Measurements from ENCODE around the gene PPIC. TPM values are rescaled to one million over a fixed set of nuclear protein-coding genes. Genes with fewer than 3 reads are reported as not detected.

PPIC gene
- total RNA-seq (2022; extraction: Qiagen RNA extraction; ENCODE audit: low read depth), result 13.8 to 17.8 TPM (median 15.9 TPM) in 5 replicates

DNA sequence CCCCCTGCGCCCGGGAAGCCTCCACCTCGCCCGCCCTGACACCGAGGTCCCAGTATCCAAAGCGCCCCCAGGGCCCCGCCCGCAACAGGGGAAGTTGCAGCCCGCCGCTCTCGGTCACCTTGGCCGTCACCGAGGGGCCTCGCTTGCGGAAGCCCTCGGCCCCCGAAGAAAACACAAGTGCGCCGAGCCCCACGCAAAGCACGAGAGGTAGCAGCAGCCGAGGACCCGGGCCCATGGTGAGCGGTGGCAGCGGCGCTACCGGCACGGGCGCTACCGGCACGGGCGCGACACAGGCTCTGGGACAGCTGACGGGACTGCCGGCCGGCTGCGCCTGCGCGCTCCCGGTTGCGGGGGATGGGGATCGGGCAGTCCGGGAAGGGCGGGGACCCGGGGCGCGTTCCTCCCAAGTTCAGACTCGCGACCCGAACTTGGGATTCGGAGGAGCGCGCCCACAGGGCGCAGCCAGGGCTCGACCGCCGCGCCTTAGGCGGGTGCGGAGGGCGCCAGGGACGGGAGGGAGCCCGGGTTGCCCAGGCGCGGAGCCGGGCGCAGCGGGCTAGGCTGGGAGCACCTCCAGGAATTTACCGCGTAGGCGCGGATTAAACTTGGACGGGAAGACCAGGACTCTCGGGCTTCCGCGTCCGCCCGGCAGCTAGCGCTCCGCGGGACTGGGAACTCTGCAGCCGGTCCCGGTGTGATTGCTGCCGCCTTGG is at the start of gene PPIC:
Gene PPIC, minus strand, starts transcription at position 335 of the 713 bp plus-strand sequence. Its CDS starts 100 bp downstream, at position 235.

Other genes starting within 250 kb of the PPIC start
- gene SNX24, start 191.1 kb downstream of the PPIC start, total RNA-seq (2022; extraction: Qiagen RNA extraction; ENCODE audit: low read depth), result 17.3 to 22.7 TPM (median 21.2 TPM) in 5 replicates
- 0.07 to 0.23 TPM (median 0.14 TPM) in 5 replicates for gene PRDM6, start 52.5 kb upstream of the PPIC start, total RNA-seq (2022; extraction: Qiagen RNA extraction; ENCODE audit: low read depth)

Measured in A549 treated with RU486 at 1 μM for 4 hours (cell line).